Measurements from ENCODE around the gene ZC3H18.

- no peak for TF ChIP-seq ARNTL (CRISPR knock-in tag; IDR thresholded peaks at IDR 0.05; ENCODE audit: borderline replicate concordance, low read depth)
- TF ChIP-seq CSDC2 (CRISPR knock-in tag; IDR thresholded peaks at IDR 0.05), result no peak
- TF ChIP-seq BACH2 (CRISPR knock-in tag; IDR thresholded peaks at IDR 0.05; ENCODE audit: borderline replicate concordance), result no peak
- no peak for TF ChIP-seq ZNF8 (CRISPR knock-in tag; IDR thresholded peaks at IDR 0.05)
- no peak for TF ChIP-seq ZC3H10 (CRISPR knock-in tag; IDR thresholded peaks at IDR 0.05)
Measured at GRCh38 chr16:88640498-88641247, 70.5 kb downstream of the ZC3H18 start.

All from SK-N-SH treated with all-trans-retinoic acid at 6 μM for 48 hours (cell line).